DOHH2 (cell line): ENCODE measurements around the gene PHAF1.

Experiments used
- CTCF ChIP-seq: fragments of 200-600 bp; sonication (generic); IDR thresholded peaks from one replicate; pipeline ENCODE4 v1.5.1; 2014; ENCODE audit warnings: antibody characterized with exemption, mild to moderate bottlenecking, low read depth, low read length; ENCODE audit not compliant: poor library complexity, severe bottlenecking
- EZH2phosphoT487 ChIP-seq: fragments of 200-600 bp; sonication (generic); IDR thresholded peaks from 2 replicates; pipeline ENCODE4 v1.6.1; 2017; ENCODE audit warnings: borderline replicate concordance, mild to moderate bottlenecking, antibody characterized with exemption, low read length, moderate library complexity, mixed read lengths

- TF ChIP-seq CTCF (no peak), EZH2phosphoT487 (no peak)
Observed at GRCh38 chr16:67157892-67158635, 48.3 kb downstream of the PHAF1 start.
